ENCODE data around the gene TGIF2. TPM values are rescaled to one million over a fixed set of nuclear protein-coding genes. Genes with fewer than 3 reads are reported as not detected.

TGIF2 gene
- total and polyA plus RNA-seq, 2 of the 13 experiments (the other 11 are each of a cell fraction or from before 2014, with no cell fraction given), result 41.3 to 53.9 TPM

- TF ChIP-seq ZNF367 (CRISPR knock-in tag; IDR thresholded peaks at IDR 0.05; ENCODE audit: borderline replicate concordance) (peak; percentile 12; the same call in 1 of the 2 replicates), PBX2 (CRISPR knock-in tag; IDR thresholded peaks at IDR 0.05) (no peak), ZNF33B (CRISPR knock-in tag; IDR thresholded peaks at IDR 0.05) (no peak), NFKBIZ (CRISPR knock-in tag; IDR thresholded peaks at IDR 0.05) (peak; percentile 41; the same call in 1 of the 2 replicates), TFAP4 (IDR thresholded peaks at IDR 0.05; ENCODE audit: borderline replicate concordance, low read depth) (peak; percentile 57; the same call in 1 of the 2 replicates)
Observed at GRCh38 chr20:36573798-36574365, 485 bp downstream of the TGIF2 start (continued).

- H3K27me3 ChIP-seq (ENCODE audit: control insufficient read depth in 1 of 2, insufficient read depth in 2 of 2, low read length in 2 of 2), result no peaks in the 10 kb centered on the region; a peak in 1 of 5 replicates
- in situ Hi-C loops (cut with HindIII; ENCODE audit: extremely low pct_ligation_motif_present, low pct_unique_long_range_greater_than_20kb), result no loop called here
- TF ChIP-seq ZSCAN12 (CRISPR knock-in tag; IDR thresholded peaks at IDR 0.05) (peak; percentile 26; the same call in 1 of the 2 replicates), TSC22D2 (CRISPR knock-in tag; IDR thresholded peaks at IDR 0.05; ENCODE audit: borderline replicate concordance) (peak; percentile 22; the same call in 1 of the 2 replicates), MTF2 (CRISPR knock-in tag; IDR thresholded peaks at IDR 0.05; ENCODE audit: borderline replicate concordance) (peak; percentile 84; the same call in 1 of the 2 replicates), ZFP62 (CRISPR knock-in tag; IDR thresholded peaks at IDR 0.05) (no peak), POGZ (CRISPR knock-in tag; IDR thresholded peaks at IDR 0.05) (peak; percentile 68), ZBTB39 (CRISPR knock-in tag; IDR thresholded peaks at IDR 0.05) (no peak; the same call in 1 of the 2 replicates), SMARCC2 (IDR thresholded peaks at IDR 0.05) (no peak), KLF15 (CRISPR knock-in tag; IDR thresholded peaks at IDR 0.05; ENCODE audit: borderline replicate concordance) (peak; percentile 52; the same call in 1 of the 2 replicates), ZNF670 (CRISPR knock-in tag; IDR thresholded peaks at IDR 0.05; ENCODE audit: borderline replicate concordance) (no peak), ZBTB26 (CRISPR knock-in tag; IDR thresholded peaks at IDR 0.05; ENCODE audit: borderline replicate concordance) (peak; percentile 75; the same call in 1 of the 2 replicates), IRF2 (CRISPR knock-in tag; IDR thresholded peaks at IDR 0.05) (peak; percentile 62)
Observed at GRCh38 chr20:36574366-36575135, 1.2 kb downstream of the TGIF2 start.

More at GRCh38 chr20:36574366-36575135, 1.2 kb downstream of the TGIF2 start:
- peak; percentile 73 for DNase-seq (ENCODE audit: low spot score)
- H3K9ac ChIP-seq (ENCODE audit: insufficient read depth, low read depth, low read length), result peak overlapping the region; percentile 92
- no peak overlapping the region for H2AFZ ChIP-seq (ENCODE audit: low read length)
- H3K36me3 ChIP-seq (replicated peaks in 1 of 2; ENCODE audit: control insufficient read depth in 1 of 2, insufficient read depth in 2 of 2, low read length in 2 of 2), result peaks cover 10 to 12% of the 10 kb centered on the region in 2 experiments
- 2% methylated on average over 51 of the region's 69 CpGs for WGBS (ENCODE audit: low lambda C conversion rate)
- peaks cover 46% of the 10 kb centered on the region for H3K4me1 ChIP-seq (ENCODE audit: insufficient read depth, low read length)
- H4K20me1 ChIP-seq (ENCODE audit: insufficient read depth, low read length), result peaks cover 30% of the 10 kb centered on the region
- H3K4me3 ChIP-seq (replicated peaks in 1 of 3; ENCODE audit: insufficient read depth in 1 of 3, low read depth in 2 of 3, low read length in 3 of 3), result peak overlapping the region; percentile 81 to 86 (median 86)
- FAIRE-seq, result no peak
- ChIA-PET CTCF (ENCODE audit: low intra/inter-chr PET ratio, low total read pairs) (interaction anchor here (1.1 to 1.7 kb wide), 3 partner anchors 18 to 31 kb away, joined by 3 to 10 read pairs (median 4); partner anchors contain the start of gene RAB5IF), POLR2A (interaction anchor here (0.7 to 9.0 kb wide), 15 partner anchors 10 to 832 kb away, joined by 3 to 167 read pairs (median 4); partner anchors contain the start of genes DSN1, RAB5IF, RBM39 and SCAND1)
- peak; percentile 56 for ATAC-seq
- peak overlapping the region; percentile 89 for H3K27ac ChIP-seq (ENCODE audit: extremely low read length, insufficient read depth, low read length)
- H3K79me2 ChIP-seq (ENCODE audit: insufficient read depth, low read length), result peaks cover 50% of the 10 kb centered on the region
- no peaks in the 10 kb centered on the region for H3K9me3 ChIP-seq (ENCODE audit: low read length)
- intact Hi-C loops (cut with micrococcal nuclease; ENCODE audit: unreplicated experiment), result loop anchor here (1.0 to 10.0 kb wide), 2 partner anchors 18 to 110 kb away; no protein-coding TSS in a partner anchor
- H3K4me2 ChIP-seq (ENCODE audit: low read depth, low read length), result peak overlapping the region; percentile 90
- BruUV-seq (replicated peaks), result no TSS peak
